ENCODE results near the gene AP1G1.

DNA sequence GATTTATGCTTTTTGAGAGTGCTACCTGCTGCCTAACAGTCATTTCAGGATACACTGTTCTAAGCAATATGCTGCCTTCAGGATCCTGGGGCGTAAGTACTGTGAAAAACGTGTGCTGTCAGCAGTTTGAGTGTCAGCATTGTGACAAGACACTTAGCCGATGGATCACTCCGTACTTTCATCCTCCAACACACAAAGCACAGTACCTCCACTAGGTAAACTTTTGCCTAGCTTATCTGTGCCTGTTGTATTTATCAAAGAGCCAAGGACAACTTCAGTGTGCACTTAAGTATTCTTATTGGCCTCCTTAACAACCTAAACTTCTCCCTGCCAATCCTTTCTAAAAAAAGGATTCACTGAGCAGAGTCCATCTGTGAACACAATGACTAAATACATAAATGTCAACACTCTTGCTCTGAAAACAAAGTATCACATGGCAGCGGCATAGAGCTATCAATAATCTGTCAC lies 50.3 kb downstream of the AP1G1 start:
- TF ChIP-seq, protein P1, sequence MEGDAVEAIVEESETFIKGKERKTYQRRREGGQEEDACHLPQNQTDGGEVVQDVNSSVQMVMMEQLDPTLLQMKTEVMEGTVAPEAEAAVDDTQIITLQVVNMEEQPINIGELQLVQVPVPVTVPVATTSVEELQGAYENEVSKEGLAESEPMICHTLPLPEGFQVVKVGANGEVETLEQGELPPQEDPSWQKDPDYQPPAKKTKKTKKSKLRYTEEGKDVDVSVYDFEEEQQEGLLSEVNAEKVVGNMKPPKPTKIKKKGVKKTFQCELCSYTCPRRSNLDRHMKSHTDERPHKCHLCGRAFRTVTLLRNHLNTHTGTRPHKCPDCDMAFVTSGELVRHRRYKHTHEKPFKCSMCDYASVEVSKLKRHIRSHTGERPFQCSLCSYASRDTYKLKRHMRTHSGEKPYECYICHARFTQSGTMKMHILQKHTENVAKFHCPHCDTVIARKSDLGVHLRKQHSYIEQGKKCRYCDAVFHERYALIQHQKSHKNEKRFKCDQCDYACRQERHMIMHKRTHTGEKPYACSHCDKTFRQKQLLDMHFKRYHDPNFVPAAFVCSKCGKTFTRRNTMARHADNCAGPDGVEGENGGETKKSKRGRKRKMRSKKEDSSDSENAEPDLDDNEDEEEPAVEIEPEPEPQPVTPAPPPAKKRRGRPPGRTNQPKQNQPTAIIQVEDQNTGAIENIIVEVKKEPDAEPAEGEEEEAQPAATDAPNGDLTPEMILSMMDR (conservative IDR thresholded peaks at IDR 0.05 in 1 of 2, IDR thresholded peaks at IDR 0.05 in 1 of 2; ENCODE audit: extremely low read depth in 1 of 2, insufficient read depth in 1 of 2, low read depth in 1 of 2, low read length in 2 of 2): no peak
- TF ChIP-seq EZH2 (IDR thresholded peaks at IDR 0.05; ENCODE audit: borderline replicate concordance, low read length): no peak
